K562 (cell line): ENCODE data around the gene MARVELD1. TPM values are rescaled to one million over a fixed set of nuclear protein-coding genes. Genes with fewer than 3 reads are reported as not detected.

Experiments
- CEBPG ChIP-seq, 3 experiments: fragments of 200-800 bp in 1 of 3; sonication (Bioruptor generic) in 1 of 3; sonication (generic) in 1 of 3; formaldehyde crosslinking in 1 of 3; IDR thresholded peaks in 2 of 3; conservative IDR thresholded peaks in 1 of 3; 2 replicates each; pipeline versions ENCODE4 v1.6.1 to v1.8.0; 2016 to 2022; ENCODE audit warnings: missing compliant biosample characterization in 2 of 3, missing genetic modification characterization in 2 of 3, mild to moderate bottlenecking in 1 of 3, missing genetic modification reagents in 1 of 3
- DACH1 ChIP-seq: fragments of 450-650 bp; IDR thresholded peaks from 2 replicates; pipeline ENCODE4 v1.6.1; 2018; ENCODE audit not compliant: partially characterized antibody
- HCFC1 ChIP-seq: IDR thresholded peaks from 2 replicates; pipeline ENCODE4 v1.6.1; 2012; ENCODE audit warnings: low read depth, low read length, improper control_type of control experiment
- NFE2 ChIP-seq: IDR thresholded peaks from 2 replicates; pipeline ENCODE4 v1.6.1; 2014; ENCODE audit warnings: antibody characterized with exemption, low read depth
- NR2F6 ChIP-seq: fragments of 450-650 bp; formaldehyde crosslinking; IDR thresholded peaks from 2 replicates; pipeline ENCODE4 v1.4.0; 2020; ENCODE audit warnings: mild to moderate bottlenecking
- POLR2AphosphoS2 ChIP-seq: IDR thresholded peaks from 2 replicates; pipeline ENCODE4 v1.6.1; 2012; ENCODE audit warnings: low read length, improper control_type of control experiment
- POLR2AphosphoS5 ChIP-seq: IDR thresholded peaks from 2 replicates; pipeline ENCODE4 v1.6.1; 2011; ENCODE audit warnings: mild to moderate bottlenecking, low read depth, low read length, moderate library complexity; ENCODE audit not compliant: control insufficient read depth, insufficient read depth
- SETDB1 ChIP-seq: IDR thresholded peaks from one replicate; pipeline ENCODE4 v1.6.1; 2012; ENCODE audit warnings: low read length, control low read depth, inconsistent platforms
- STAG1 ChIP-seq: sonication (generic); formaldehyde crosslinking; IDR thresholded peaks from 2 replicates; pipeline ENCODE4 v1.5.0; 2020; ENCODE audit warnings: missing genetic modification reagents, borderline replicate concordance
- TSC22D4 ChIP-seq: fragments of 450-650 bp; IDR thresholded peaks from 2 replicates; pipeline ENCODE4 v1.6.1; 2016; ENCODE audit warnings: missing genetic modification characterization, missing biosample characterization, control low read depth
- YY1 ChIP-seq, 3 experiments: IDR thresholded peaks; 2 replicates each; pipeline ENCODE4 v1.6.1; 2011; ENCODE audit warnings: low read length in 2 of 3, mild to moderate bottlenecking in 2 of 3, moderate library complexity in 2 of 3, borderline replicate concordance in 1 of 3, control low read depth in 1 of 3, low read depth in 1 of 3; ENCODE audit not compliant: insufficient read depth in 3 of 3, insufficient replicate concordance in 2 of 3, control insufficient read depth in 1 of 3, insufficient read length in 1 of 3; ENCODE audit errors: extremely low read depth in 1 of 3
- ZNF354B ChIP-seq: fragments of 250-450 bp; sonication (Bioruptor Pico); IDR thresholded peaks from 2 replicates; pipeline ENCODE4 v1.4.0; 2020
- ZNF707 ChIP-seq: fragments of 250-450 bp; sonication (Bioruptor Pico); conservative IDR thresholded peaks from 2 replicates; pipeline ENCODE4 v1.8.0; 2022; ENCODE audit warnings: inconsistent platforms, mild to moderate bottlenecking, moderate library complexity
- polyA plus RNA-seq, 8 experiments: library from polyadenylated mRNA; depleted of rRNA in 4 of 8; stranded (reverse) in 5 of 8; unstranded in 3 of 8; fragments of >200 nt; fragmentation: Nextera tagmentation in 2 of 8; fragmentation: Illumina TruSeq in 1 of 8; extraction: Ambion mirVana in 2 of 8; extraction: Trizol in 1 of 8; gene quantifications; 2 replicates each; pipeline versions ENCODE4 v1.2.1 to v1.2.3, GENCODE V29; 2011 to 2014; ENCODE audit warnings: inconsistent platforms in 1 of 8, missing spikeins in 1 of 8
- total RNA-seq, 7 experiments: library from RNA; depleted of rRNA in 6 of 7; stranded (reverse); fragments of >200 nt in 6 of 7; fragmentation: Illumina TruSeq in 2 of 7; extraction: Trizol in 2 of 7; gene quantifications; 2 replicates each; pipeline versions ENCODE4 v1.2.1 to v1.2.3, GENCODE V29; 2011 to 2021; ENCODE audit warnings: low replicate concordance in 1 of 7
- TF ChIP-seq, protein P1 (sequence below): fragments of 450-650 bp; formaldehyde crosslinking; IDR thresholded peaks from 2 replicates; pipeline ENCODE4 v1.4.0; 2020; ENCODE audit warnings: mild to moderate bottlenecking
- TF ChIP-seq, protein P2 (sequence below): sonication (generic); IDR thresholded peaks from 2 replicates; pipeline ENCODE4 v1.6.1; 2016
- TF ChIP-seq, protein P3 (sequence below): fragments of 450-650 bp; IDR thresholded peaks from 2 replicates; pipeline ENCODE4 v1.6.1; 2016; ENCODE audit warnings: missing biosample characterization, missing genetic modification characterization
- TF ChIP-seq, protein P4 (sequence below): fragments of 450-650 bp; IDR thresholded peaks from 2 replicates; pipeline ENCODE4 v1.6.1; 2016; ENCODE audit warnings: low read depth

Gene MARVELD1
- total and polyA plus RNA-seq, 9 of the 15 experiments (the other 6 are each of a cell fraction or from before 2014, with no cell fraction given) = 2.7 to 12.5 (median 5.3) TPM

DNA sequence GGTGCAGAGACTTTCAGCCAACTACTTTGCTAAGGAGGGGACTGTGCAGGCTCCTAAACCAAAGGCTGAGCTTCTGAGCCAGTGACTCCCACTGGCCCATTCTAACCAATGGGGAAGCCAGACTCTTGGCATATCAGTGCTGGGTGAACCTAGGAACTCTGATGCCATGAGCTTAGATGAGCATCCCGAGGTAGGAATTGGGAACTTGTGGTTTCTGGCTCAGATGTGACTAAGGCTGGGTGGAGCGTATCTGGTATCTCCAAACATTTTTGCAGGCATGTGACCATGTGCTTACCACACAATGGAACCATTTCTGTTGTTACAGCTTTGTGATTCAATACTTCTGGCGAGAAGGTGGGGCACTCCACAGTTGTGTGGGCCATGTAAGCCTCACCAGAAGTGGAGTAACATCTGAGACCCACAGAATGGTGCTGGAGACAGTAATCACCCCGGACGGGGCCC is 23.9 kb upstream of the MARVELD1 start (continued):
- TF ChIP-seq TSC22D4 (tag) (no peak), POLR2AphosphoS5 (no peak), ZNF354B (no peak), SETDB1 (no peak), NR2F6 (no peak), YY1 (IDR thresholded peaks at IDR 0.05; ENCODE audit: borderline replicate concordance in 1 of 3, control insufficient read depth in 1 of 3, extremely low read depth in 1 of 3, insufficient read depth in 3 of 3, insufficient read length in 1 of 3, insufficient replicate concordance in 2 of 3, low read depth in 1 of 3, low read length in 2 of 3) (no peak), HCFC1 (no peak), CEBPG (CRISPR knock-in tag; IDR thresholded peaks at IDR 0.05) (no peak), CEBPG (tag; conservative IDR thresholded peaks at IDR 0.05 in 1 of 2, IDR thresholded peaks at IDR 0.05 in 1 of 2) (no peak), ZNF707 (CRISPR knock-in tag) (no peak), POLR2AphosphoS2 (no peak), DACH1 (no peak), NFE2 (no peak), STAG1 (CRISPR knock-in tag) (no peak)
- TF ChIP-seq, protein P1, sequence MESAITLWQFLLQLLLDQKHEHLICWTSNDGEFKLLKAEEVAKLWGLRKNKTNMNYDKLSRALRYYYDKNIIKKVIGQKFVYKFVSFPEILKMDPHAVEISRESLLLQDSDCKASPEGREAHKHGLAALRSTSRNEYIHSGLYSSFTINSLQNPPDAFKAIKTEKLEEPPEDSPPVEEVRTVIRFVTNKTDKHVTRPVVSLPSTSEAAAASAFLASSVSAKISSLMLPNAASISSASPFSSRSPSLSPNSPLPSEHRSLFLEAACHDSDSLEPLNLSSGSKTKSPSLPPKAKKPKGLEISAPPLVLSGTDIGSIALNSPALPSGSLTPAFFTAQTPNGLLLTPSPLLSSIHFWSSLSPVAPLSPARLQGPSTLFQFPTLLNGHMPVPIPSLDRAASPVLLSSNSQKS (CRISPR knock-in tag) = no peak
- TF ChIP-seq, protein P2, sequence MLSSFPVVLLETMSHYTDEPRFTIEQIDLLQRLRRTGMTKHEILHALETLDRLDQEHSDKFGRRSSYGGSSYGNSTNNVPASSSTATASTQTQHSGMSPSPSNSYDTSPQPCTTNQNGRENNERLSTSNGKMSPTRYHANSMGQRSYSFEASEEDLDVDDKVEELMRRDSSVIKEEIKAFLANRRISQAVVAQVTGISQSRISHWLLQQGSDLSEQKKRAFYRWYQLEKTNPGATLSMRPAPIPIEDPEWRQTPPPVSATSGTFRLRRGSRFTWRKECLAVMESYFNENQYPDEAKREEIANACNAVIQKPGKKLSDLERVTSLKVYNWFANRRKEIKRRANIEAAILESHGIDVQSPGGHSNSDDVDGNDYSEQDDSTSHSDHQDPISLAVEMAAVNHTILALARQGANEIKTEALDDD = no peak
- TF ChIP-seq, protein P3, sequence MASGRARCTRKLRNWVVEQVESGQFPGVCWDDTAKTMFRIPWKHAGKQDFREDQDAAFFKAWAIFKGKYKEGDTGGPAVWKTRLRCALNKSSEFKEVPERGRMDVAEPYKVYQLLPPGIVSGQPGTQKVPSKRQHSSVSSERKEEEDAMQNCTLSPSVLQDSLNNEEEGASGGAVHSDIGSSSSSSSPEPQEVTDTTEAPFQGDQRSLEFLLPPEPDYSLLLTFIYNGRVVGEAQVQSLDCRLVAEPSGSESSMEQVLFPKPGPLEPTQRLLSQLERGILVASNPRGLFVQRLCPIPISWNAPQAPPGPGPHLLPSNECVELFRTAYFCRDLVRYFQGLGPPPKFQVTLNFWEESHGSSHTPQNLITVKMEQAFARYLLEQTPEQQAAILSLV (tag) = no peak
- TF ChIP-seq, protein P4, sequence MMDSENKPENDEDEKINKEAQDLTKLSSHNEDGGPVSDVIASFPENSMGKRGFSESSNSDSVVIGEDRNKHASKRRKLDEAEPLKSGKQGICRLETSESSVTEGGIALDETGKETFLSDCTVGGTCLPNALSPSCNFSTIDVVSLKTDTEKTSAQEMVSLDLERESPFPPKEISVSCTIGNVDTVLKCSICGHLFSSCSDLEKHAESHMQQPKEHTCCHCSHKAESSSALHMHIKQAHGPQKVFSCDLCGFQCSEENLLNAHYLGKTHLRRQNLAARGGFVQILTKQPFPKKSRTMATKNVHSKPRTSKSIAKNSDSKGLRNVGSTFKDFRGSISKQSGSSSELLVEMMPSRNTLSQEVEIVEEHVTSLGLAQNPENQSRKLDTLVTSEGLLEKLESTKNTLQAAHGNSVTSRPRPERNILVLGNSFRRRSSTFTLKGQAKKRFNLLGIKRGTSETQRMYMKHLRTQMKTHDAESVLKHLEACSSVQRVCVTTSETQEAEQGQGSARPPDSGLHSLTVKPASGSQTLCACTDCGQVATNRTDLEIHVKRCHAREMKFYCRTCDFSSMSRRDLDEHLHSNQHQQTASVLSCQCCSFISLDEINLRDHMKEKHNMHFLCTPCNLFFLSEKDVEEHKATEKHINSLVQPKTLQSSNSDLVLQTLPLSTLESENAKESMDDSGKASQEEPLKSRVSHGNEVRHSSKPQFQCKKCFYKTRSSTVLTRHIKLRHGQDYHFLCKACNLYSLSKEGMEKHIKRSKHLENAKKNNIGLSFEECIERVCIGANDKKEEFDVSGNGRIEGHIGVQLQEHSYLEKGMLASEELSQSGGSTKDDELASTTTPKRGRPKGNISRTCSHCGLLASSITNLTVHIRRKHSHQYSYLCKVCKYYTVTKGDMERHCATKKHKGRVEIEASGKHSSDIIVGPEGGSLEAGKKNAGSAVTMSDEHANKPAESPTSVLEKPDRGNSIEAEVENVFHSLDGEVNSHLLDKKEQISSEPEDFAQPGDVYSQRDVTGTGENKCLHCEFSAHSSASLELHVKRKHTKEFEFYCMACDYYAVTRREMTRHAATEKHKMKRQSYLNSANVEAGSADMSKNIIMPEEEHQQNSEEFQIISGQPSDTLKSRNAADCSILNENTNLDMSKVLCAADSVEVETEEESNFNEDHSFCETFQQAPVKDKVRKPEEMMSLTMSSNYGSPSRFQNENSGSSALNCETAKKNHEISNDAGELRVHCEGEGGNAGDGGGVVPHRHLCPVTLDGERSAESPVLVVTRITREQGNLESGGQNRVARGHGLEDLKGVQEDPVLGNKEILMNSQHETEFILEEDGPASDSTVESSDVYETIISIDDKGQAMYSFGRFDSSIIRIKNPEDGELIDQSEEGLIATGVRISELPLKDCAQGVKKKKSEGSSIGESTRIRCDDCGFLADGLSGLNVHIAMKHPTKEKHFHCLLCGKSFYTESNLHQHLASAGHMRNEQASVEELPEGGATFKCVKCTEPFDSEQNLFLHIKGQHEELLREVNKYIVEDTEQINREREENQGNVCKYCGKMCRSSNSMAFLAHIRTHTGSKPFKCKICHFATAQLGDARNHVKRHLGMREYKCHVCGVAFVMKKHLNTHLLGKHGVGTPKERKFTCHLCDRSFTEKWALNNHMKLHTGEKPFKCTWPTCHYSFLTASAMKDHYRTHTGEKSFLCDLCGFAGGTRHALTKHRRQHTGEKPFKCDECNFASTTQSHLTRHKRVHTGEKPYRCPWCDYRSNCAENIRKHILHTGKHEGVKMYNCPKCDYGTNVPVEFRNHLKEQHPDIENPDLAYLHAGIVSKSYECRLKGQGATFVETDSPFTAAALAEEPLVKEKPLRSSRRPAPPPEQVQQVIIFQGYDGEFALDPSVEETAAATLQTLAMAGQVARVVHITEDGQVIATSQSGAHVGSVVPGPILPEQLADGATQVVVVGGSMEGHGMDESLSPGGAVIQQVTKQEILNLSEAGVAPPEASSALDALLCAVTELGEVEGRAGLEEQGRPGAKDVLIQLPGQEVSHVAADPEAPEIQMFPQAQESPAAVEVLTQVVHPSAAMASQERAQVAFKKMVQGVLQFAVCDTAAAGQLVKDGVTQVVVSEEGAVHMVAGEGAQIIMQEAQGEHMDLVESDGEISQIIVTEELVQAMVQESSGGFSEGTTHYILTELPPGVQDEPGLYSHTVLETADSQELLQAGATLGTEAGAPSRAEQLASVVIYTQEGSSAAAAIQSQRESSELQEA = no peak
